Measurements from ENCODE around the gene CRYGN.

Gene CRYGN

DNA sequence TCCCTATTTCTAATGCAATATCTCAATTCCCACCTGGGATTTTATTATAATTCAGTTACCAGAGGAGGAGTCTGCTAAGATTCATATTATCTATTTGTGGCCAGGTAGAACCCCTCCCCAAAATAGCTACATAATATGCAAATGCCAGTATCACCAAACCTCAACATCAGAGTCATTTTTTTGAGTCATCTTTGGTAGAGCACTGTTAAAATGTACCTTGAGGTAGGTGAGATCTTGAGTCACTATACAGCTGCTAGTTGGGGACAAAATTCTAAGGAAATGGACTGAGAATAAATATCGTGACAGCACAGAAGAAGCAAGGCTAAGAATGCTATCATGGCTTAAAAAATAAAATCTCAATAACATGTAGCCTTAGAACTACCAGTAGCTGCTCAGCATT, 4.7 kb upstream of the CRYGN start:
- Histone ChIP-seq H3K36me3 (ENCODE audit: control insufficient read depth in 5 of 5, insufficient read depth in 5 of 5, low read length in 5 of 5) (no peaks in the 10 kb centered on the region), H3K27me3 (ENCODE audit: control insufficient read depth in 5 of 5, insufficient read depth in 4 of 5, low read length in 5 of 5) (peaks cover 0 to 8% (median 0%) of the 10 kb centered on the region in 5 donors), H3K9me3 (ENCODE audit: control insufficient read depth in 5 of 5, low read length in 5 of 5) (peaks cover 0 to 5% (median 0%) of the 10 kb centered on the region in 5 donors), H3K4me3 (ENCODE audit: low read depth in 1 of 5, low read length in 5 of 5) (no peak overlapping the region), H3K4me1 (ENCODE audit: control insufficient read depth in 5 of 5, insufficient read depth in 5 of 5, low read length in 5 of 5) (peaks cover 0 to 32% (median 29%) of the 10 kb centered on the region in 5 donors), H3K9ac (ENCODE audit: low read length in 5 of 5) (no peak overlapping the region), H3K27ac (ENCODE audit: low read depth, low read length) (no peak overlapping the region)

DNA sequence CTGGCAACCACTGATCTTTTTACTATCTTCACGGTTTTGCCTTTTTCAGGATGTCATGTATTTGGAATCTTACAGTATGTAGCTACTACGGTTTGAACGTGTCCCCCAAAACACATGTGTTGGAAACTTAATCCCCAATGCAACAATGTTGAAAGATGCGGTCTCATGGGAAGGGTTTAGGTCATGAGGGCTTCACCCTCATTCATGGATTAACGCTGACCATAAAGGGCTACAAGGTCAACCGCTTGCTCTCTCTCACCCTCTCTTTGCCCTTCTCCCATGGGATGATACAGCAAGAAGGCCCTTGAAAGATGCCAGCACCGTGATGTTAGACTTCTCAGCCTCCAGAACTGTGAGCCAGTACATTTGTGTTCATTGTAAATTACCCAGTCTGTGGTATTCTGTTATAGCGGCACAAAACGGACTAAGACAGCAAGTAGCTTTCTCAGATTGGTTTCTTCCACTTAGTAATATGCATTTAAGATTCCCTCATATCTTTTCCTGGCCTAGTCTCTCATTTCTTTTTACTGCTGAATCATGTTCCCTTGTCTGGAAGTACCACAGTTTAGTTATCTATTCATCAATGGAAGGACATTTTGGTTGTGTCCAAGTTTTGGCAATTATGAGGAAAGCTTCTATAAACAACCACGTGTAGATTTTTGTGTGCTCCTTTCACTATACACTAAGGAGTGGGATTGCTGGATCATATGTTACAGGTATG, 3.0 kb upstream of the CRYGN start:
- Histone ChIP-seq H3K9ac (ENCODE audit: low read length in 5 of 5) (no peak overlapping the region), H3K27ac (ENCODE audit: low read depth, low read length) (no peak overlapping the region), H3K9me3 (ENCODE audit: control insufficient read depth in 5 of 5, low read length in 5 of 5) (peaks cover 0 to 5% (median 0%) of the 10 kb centered on the region in 5 donors), H3K4me1 (ENCODE audit: control insufficient read depth in 5 of 5, insufficient read depth in 5 of 5, low read length in 5 of 5) (peaks cover 0 to 29% (median 25%) of the 10 kb centered on the region in 5 donors), H3K36me3 (ENCODE audit: control insufficient read depth in 5 of 5, insufficient read depth in 5 of 5, low read length in 5 of 5) (no peaks in the 10 kb centered on the region), H3K4me3 (ENCODE audit: low read depth in 1 of 5, low read length in 5 of 5) (no peak overlapping the region), H3K27me3 (ENCODE audit: control insufficient read depth in 5 of 5, insufficient read depth in 4 of 5, low read length in 5 of 5) (peaks cover 0 to 11% (median 0%) of the 10 kb centered on the region in 5 donors)

DNA sequence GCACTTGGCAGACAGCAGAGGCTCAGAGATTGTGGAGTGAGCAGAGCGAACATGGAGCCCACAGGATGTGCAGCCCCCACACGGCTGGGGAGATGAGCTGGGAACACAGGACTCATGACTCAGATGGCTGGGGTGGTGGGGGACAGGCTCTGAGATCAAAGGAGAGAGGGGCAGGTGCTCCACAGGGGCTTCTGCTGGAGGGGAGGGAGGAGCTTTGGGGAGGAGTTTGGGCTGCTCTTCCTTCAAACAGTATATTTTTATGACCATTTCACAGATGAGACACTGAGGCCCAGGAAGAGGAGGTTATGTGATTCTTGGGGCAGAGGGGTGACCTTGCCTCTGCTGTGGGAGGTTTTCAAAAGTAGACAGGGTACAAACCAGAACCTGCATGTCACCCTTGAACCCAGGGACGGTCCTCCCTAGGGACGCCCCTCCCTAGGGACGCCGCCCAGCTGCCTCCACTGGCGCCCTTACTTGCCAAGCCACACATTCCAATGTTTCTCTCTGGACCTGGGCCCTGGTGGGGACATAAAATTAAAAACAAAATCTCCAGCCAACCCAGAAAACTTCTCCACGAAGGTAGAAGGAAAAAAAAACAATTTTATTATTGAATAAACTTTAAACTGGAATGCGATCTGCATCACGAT, 981 bp upstream of the CRYGN start:
- no peaks in the 10 kb centered on the region for H3K36me3 ChIP-seq (ENCODE audit: control insufficient read depth in 5 of 5, insufficient read depth in 5 of 5, low read length in 5 of 5)
- peak overlapping the region; percentile 65 for H3K27ac ChIP-seq (ENCODE audit: low read depth, low read length)

DNA sequence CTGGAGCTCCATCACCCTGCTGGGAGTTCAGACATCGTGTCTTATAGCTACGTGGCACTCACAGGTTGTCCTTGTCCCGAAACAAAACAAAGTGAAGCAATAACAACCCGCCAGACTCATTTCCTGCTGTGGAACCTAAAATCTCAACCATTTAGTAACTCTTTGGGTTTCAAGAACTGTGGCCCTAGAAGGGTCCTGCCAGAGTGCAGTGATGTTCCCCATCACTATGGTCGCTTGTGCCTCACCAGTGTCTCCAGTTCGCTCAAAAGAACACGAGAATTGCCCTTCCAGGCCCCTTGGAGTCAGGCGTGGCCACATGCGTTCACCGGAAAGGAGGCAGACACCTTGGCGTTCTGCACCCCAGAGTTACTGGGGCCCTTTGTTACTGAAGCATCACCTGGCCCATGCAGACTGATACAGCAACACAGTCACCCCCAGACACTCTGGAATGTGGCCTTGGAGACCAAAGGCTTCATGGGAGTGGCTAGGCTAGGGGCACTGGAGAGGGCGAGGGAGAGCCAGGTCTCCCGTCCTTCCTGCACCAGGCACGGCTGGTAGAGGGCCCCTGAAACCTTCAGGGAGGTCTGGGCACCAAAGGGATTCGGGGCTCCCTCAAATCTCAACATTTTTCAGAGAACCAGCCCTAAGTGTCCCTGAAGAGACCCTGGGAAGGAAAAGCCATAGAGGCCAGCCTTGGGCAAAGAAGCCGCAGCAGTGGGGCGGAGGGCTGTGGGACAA, 908 bp downstream of the CRYGN start:
- peak overlapping the region in 1 of 5 donors; percentile 17 for H3K9ac ChIP-seq (ENCODE audit: low read length in 5 of 5)
- H3K27ac ChIP-seq (ENCODE audit: low read depth, low read length) = no peak overlapping the region
- H3K27me3 ChIP-seq (ENCODE audit: control insufficient read depth in 5 of 5, insufficient read depth in 4 of 5, low read length in 5 of 5) = peaks cover 0 to 11% (median 0%) of the 10 kb centered on the region in 5 donors
- no peak overlapping the region for H3K4me3 ChIP-seq (ENCODE audit: low read depth in 1 of 5, low read length in 5 of 5)
- peaks cover 0 to 5% (median 0%) of the 10 kb centered on the region in 5 donors for H3K9me3 ChIP-seq (ENCODE audit: control insufficient read depth in 5 of 5, low read length in 5 of 5)
- peaks cover 0 to 34% (median 29%) of the 10 kb centered on the region in 5 donors for H3K4me1 ChIP-seq (ENCODE audit: control insufficient read depth in 5 of 5, insufficient read depth in 5 of 5, low read length in 5 of 5)
- H3K36me3 ChIP-seq (ENCODE audit: control insufficient read depth in 5 of 5, insufficient read depth in 5 of 5, low read length in 5 of 5) = no peaks in the 10 kb centered on the region

More for the DNA sequence above, 981 bp upstream of the CRYGN start:
- H3K4me3 ChIP-seq (ENCODE audit: low read depth in 1 of 5, low read length in 5 of 5) = no peak overlapping the region
- H3K4me1 ChIP-seq (ENCODE audit: control insufficient read depth in 5 of 5, insufficient read depth in 5 of 5, low read length in 5 of 5) = peaks cover 0 to 32% (median 29%) of the 10 kb centered on the region in 5 donors
- H3K9ac ChIP-seq (ENCODE audit: low read length in 5 of 5) = peak overlapping the region in 1 of 5 donors; percentile 35
- H3K9me3 ChIP-seq (ENCODE audit: control insufficient read depth in 5 of 5, low read length in 5 of 5) = peaks cover 0 to 5% (median 0%) of the 10 kb centered on the region in 5 donors
- H3K27me3 ChIP-seq (ENCODE audit: control insufficient read depth in 5 of 5, insufficient read depth in 4 of 5, low read length in 5 of 5) = peaks cover 0 to 11% (median 0%) of the 10 kb centered on the region in 5 donors

DNA sequence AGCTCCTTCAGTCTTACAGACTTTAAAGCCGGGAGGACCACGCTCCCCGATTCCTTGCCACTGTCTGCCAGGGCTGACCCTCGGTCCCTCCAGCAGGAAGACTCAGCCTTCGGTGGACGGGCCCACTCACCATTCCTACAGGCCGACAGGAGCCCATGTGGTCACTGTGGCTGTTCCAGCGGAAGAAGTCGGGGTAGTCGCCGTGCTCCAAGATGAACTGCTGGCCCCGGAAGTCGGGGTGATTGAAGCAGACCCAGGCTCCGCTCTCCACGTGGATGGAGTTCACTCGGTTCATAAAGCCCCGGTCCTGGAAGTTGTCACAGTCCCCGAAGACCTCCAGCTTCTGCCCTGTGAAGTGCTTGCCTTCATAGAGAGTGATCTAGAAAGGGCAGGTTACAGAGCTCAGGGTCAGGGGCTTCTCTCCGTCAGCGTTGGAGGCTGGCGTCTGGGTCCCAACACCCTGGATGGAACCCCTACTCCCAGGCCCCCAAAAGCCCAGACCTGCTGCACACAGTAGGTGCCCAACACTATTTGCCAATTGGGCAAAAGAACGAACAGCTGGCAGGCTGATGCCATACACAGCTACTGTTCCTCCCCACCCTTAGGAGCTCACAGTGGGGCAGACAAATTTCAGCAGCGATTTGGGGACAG, 1.9 kb downstream of the CRYGN start:
- Histone ChIP-seq H3K9me3 (ENCODE audit: control insufficient read depth in 5 of 5, low read length in 5 of 5) (peaks cover 0 to 5% (median 0%) of the 10 kb centered on the region in 5 donors), H3K27me3 (ENCODE audit: control insufficient read depth in 5 of 5, insufficient read depth in 4 of 5, low read length in 5 of 5) (peaks cover 0 to 11% (median 0%) of the 10 kb centered on the region in 5 donors), H3K4me3 (ENCODE audit: low read depth in 1 of 5, low read length in 5 of 5) (no peak overlapping the region), H3K4me1 (ENCODE audit: control insufficient read depth in 5 of 5, insufficient read depth in 5 of 5, low read length in 5 of 5) (peaks cover 0 to 34% (median 29%) of the 10 kb centered on the region in 5 donors), H3K9ac (ENCODE audit: low read length in 5 of 5) (no peak overlapping the region), H3K36me3 (ENCODE audit: control insufficient read depth in 5 of 5, insufficient read depth in 5 of 5, low read length in 5 of 5) (no peaks in the 10 kb centered on the region), H3K27ac (ENCODE audit: low read depth, low read length) (no peak overlapping the region)

DNA sequence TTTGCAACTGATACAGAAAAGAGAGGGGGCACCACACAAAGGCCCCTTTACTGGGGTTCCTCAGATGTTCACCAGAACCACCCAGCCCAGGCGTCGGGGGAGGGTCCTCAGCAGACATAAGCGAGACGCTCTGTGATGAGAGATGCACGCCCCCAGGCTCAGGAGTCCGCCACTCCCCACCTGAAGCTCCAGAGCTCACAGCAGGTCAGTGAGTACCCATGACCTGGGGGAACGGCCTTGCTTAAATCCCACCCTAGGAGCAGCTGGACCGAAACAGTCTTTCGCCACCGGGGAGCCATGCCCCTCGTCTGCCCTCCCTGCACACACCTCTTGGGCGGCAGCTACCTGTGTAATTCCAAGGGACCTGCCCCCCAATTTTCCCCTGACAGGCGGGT, 2.8 kb downstream of the CRYGN start:
- Histone ChIP-seq H3K9me3 (ENCODE audit: control insufficient read depth in 5 of 5, low read length in 5 of 5) (no peaks in the 10 kb centered on the region), H3K27ac (ENCODE audit: low read depth, low read length) (no peak overlapping the region), H3K36me3 (ENCODE audit: control insufficient read depth in 5 of 5, insufficient read depth in 5 of 5, low read length in 5 of 5) (no peaks in the 10 kb centered on the region), H3K27me3 (ENCODE audit: control insufficient read depth in 5 of 5, insufficient read depth in 4 of 5, low read length in 5 of 5) (peaks cover 0 to 11% (median 0%) of the 10 kb centered on the region in 5 donors), H3K4me1 (ENCODE audit: control insufficient read depth in 5 of 5, insufficient read depth in 5 of 5, low read length in 5 of 5) (peaks cover 0 to 34% (median 28%) of the 10 kb centered on the region in 5 donors), H3K4me3 (ENCODE audit: low read depth in 1 of 5, low read length in 5 of 5) (no peak overlapping the region), H3K9ac (ENCODE audit: low read length in 5 of 5) (no peak overlapping the region)

DNA sequence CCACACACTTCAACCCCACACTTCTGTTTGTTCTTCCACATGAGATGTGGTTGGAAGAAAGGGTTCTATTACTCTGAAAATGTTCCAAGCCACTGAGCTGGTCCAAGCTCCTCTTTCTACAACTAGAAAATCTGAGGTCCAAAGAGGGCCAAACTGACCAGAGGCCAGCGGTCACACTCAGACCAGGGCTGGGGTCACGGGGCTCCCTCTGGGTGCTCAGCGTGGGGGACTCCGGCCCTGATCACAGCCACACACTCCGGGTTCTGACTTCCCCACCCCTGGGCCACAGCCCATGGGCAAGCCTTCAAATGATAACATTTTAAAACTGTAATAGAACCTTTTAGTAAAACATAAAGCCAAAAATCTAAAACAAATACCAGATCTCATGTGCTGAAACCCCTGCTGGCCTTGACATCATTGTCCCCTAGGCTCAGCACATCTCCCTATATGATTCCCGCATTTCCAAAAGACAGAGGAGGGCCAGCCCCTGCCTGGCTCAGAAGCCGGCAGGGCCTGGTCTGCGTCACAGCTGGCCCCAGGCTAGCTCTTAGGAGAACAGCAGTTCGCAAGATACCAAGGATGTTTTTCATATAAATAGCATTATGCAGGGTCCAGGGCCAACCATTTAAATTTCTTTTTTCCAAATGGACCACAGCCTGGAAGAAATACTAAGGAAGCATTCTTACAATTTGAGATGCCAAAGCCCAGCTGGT, 3.3 kb downstream of the CRYGN start:
- H3K4me1 ChIP-seq (ENCODE audit: control insufficient read depth in 5 of 5, insufficient read depth in 5 of 5, low read length in 5 of 5) = peaks cover 0 to 29% (median 23%) of the 10 kb centered on the region in 5 donors
- H3K36me3 ChIP-seq (ENCODE audit: control insufficient read depth in 5 of 5, insufficient read depth in 5 of 5, low read length in 5 of 5) = no peaks in the 10 kb centered on the region
- H3K27ac ChIP-seq (ENCODE audit: low read depth, low read length) = no peak overlapping the region
- H3K4me3 ChIP-seq (ENCODE audit: low read depth in 1 of 5, low read length in 5 of 5) = no peak overlapping the region
- no peak overlapping the region for H3K9ac ChIP-seq (ENCODE audit: low read length in 5 of 5)
- no peaks in the 10 kb centered on the region for H3K9me3 ChIP-seq (ENCODE audit: control insufficient read depth in 5 of 5, low read length in 5 of 5)
- H3K27me3 ChIP-seq (ENCODE audit: control insufficient read depth in 5 of 5, insufficient read depth in 4 of 5, low read length in 5 of 5) = peaks cover 0 to 11% (median 0%) of the 10 kb centered on the region in 5 donors

DNA sequence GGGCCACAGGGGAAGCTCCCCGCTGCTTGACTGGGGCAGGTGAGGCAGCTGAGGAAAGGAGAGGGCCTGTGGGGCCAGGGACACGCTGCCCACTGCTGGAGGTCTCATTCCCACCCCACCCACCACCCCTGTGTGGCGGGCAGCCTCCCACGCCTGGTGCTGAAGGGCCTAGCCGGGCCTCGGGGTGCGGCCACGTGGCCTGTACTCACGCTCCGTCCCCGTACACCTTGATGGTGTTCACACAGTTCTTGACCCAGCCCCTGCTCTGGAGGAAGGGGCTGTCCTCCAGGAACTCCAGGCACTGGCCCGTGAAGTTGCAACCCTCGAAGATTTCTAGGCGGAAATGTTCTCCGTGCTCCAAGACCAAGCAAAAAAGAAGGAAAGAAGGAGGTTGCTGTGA, 4.0 kb downstream of the CRYGN start:
- H3K36me3 ChIP-seq (ENCODE audit: control insufficient read depth in 5 of 5, insufficient read depth in 5 of 5, low read length in 5 of 5) = no peaks in the 10 kb centered on the region

More for the DNA sequence above, 4.0 kb downstream of the CRYGN start:
- H3K9ac ChIP-seq (ENCODE audit: low read length in 5 of 5) = no peak overlapping the region
- peaks cover 0 to 23% (median 16%) of the 10 kb centered on the region in 5 donors for H3K4me1 ChIP-seq (ENCODE audit: control insufficient read depth in 5 of 5, insufficient read depth in 5 of 5, low read length in 5 of 5)
- peaks cover 0 to 11% (median 0%) of the 10 kb centered on the region in 5 donors for H3K27me3 ChIP-seq (ENCODE audit: control insufficient read depth in 5 of 5, insufficient read depth in 4 of 5, low read length in 5 of 5)
- H3K27ac ChIP-seq (ENCODE audit: low read depth, low read length) = no peak overlapping the region
- no peak overlapping the region for H3K4me3 ChIP-seq (ENCODE audit: low read depth in 1 of 5, low read length in 5 of 5)
- H3K9me3 ChIP-seq (ENCODE audit: control insufficient read depth in 5 of 5, low read length in 5 of 5) = no peaks in the 10 kb centered on the region
